Lung (tissue), 12 donors: ENCODE data around the gene AIMP2. TPM values are rescaled to one million over a fixed set of nuclear protein-coding genes. Genes with fewer than 3 reads are reported as not detected.
"Not testable (repeated sequence)": the region's sequence is repeated elsewhere in the genome, so short reads cannot be mapped to it uniquely, and the experiment has no call there.

Source experiments
- ATAC-seq: fragments of 200-7000 bp; cut with Tn5 transposase; one replicate; pipeline ENCODE4 v1.9.1; 2020; ENCODE audit warnings: moderate number of reproducible peaks; ENCODE audit not compliant: insufficient read depth, low FRiP score
- DNase-seq, 3 donors: peaks; one replicate each; pipeline ENCODE4 v3.0.0-alpha.2; 2013 to 2017
- H3K27ac ChIP-seq, 2 donors: one replicate each; pipeline ENCODE4 v1.5.1; 2013; ENCODE audit warnings: mild to moderate bottlenecking in 2 of 2, moderate library complexity in 2 of 2, control low read depth in 1 of 2, inconsistent platforms in 1 of 2, low read depth in 1 of 2, low read length in 1 of 2
- H3K27me3 ChIP-seq, 3 donors: one replicate each; pipeline ENCODE4 v1.5.1; 2013; ENCODE audit warnings: low read length in 2 of 3; ENCODE audit not compliant: control insufficient read depth in 3 of 3, insufficient read depth in 3 of 3
- H3K36me3 ChIP-seq, 4 donors: one replicate each; pipeline ENCODE4 v1.5.1; 2013; ENCODE audit warnings: low read length in 4 of 4, mild to moderate bottlenecking in 1 of 4, moderate library complexity in 1 of 4; ENCODE audit not compliant: control insufficient read depth in 4 of 4, insufficient read depth in 4 of 4
- H3K4me1 ChIP-seq, 5 donors: one replicate each; pipeline ENCODE4 v1.5.1; 2013; ENCODE audit warnings: low read length in 5 of 5, mild to moderate bottlenecking in 2 of 5, moderate library complexity in 1 of 5; ENCODE audit not compliant: control insufficient read depth in 5 of 5, insufficient read depth in 5 of 5
- H3K4me3 ChIP-seq: one replicate; pipeline ENCODE4 v1.5.1; 2013; ENCODE audit warnings: mild to moderate bottlenecking, control low read depth, moderate library complexity
- H3K9ac ChIP-seq, 2 donors: one replicate each; pipeline ENCODE4 v1.5.1; 2013; ENCODE audit warnings: low read length in 2 of 2, control low read depth in 1 of 2; ENCODE audit not compliant: insufficient read depth in 1 of 2
- H3K9me3 ChIP-seq, 4 donors: one replicate each; pipeline ENCODE4 v1.5.1; 2013; ENCODE audit warnings: low read length in 3 of 4, mild to moderate bottlenecking in 1 of 4, moderate library complexity in 1 of 4; ENCODE audit not compliant: control insufficient read depth in 4 of 4, insufficient read depth in 3 of 4
- CTCF ChIP-seq: IDR thresholded peaks from 2 replicates; pipeline ENCODE4 v1.5.1; 2012; ENCODE audit warnings: mild to moderate bottlenecking; ENCODE audit errors: control extremely low read depth, extremely low read depth
- WGBS, 2 donors: extraction: QIAGEN DNeasy Blood & Tissue Kit; methylation state at CpG; one replicate each; pipeline ENCODE4 v1.1.7; 2013; 5-methylcytosine and 5-hydroxymethylcytosine counted together
- polyA plus RNA-seq, 2 donors: library from polyadenylated mRNA; stranded (reverse); fragments of 200-250 nt; gene quantifications; one replicate each; pipeline ENCODE4 v1.2.1, GENCODE V29; 2013
- total RNA-seq, 2 donors: library from RNA; depleted of rRNA in 1 of 2; stranded (reverse); fragments of >200 nt in 1 of 2; gene quantifications; one replicate each; pipeline ENCODE4 v1.2.1, GENCODE V29; 2014 to 2021
- donor health status: control.
- donor health status: control.
- donor health status: Bipolar disorder and iron deficiency.
- donor health status: healthy.
- donor health status: DM: yes; HTN: yes; CAD: no.

The AIMP2 gene
- total and polyA plus RNA-seq, 4 donors, result 18.0 to 44.2 (median 29.8) TPM

- not testable (repeated sequence) for DNase-seq, H3K4me1 ChIP-seq, H3K27me3 ChIP-seq, H3K27ac ChIP-seq, H3K4me3 ChIP-seq, H3K9me3 ChIP-seq, ATAC-seq, H3K9ac ChIP-seq, H3K36me3 ChIP-seq
- whole genome bisulfite sequencing, 2 donors, result 95 to 96% methylated on average over 15 of the region's 15 CpGs
These were observed 22.0 kb upstream of the AIMP2 start for GRCh38 chr7:5987061-5987460.

GRCh38 chr7:5997210-5997808, 11.8 kb upstream of the AIMP2 start:
- H3K4me1 ChIP-seq, result no peaks in the 10 kb centered on the region
- WGBS, 2 donors, result 59 to 68% methylated on average over 10 of the region's 10 CpGs
- peak; percentile 56 to 83 (median 79) for DNase-seq
- no peaks in the 10 kb centered on the region for H3K9me3 ChIP-seq
- H3K9ac ChIP-seq, result no peak overlapping the region
- H3K4me3 ChIP-seq, result no peak overlapping the region
- no peaks in the 10 kb centered on the region for H3K27me3 ChIP-seq
- H3K27ac ChIP-seq, result no peak overlapping the region
- peaks cover 0 to 12% (median 12%) of the 10 kb centered on the region in 4 donors for H3K36me3 ChIP-seq
- peak; percentile 41 for ATAC-seq
- peak; percentile 57 for TF ChIP-seq CTCF

GRCh38 chr7:6007386-6007785, 1.7 kb upstream of the AIMP2 start:
- Histone ChIP-seq H3K9me3 (no peaks in the 10 kb centered on the region), H3K4me1 (peaks cover 0 to 16% (median under 1%) of the 10 kb centered on the region in 5 donors), H3K9ac (no peak overlapping the region), H3K36me3 (peaks cover 0 to 4% (median 2%) of the 10 kb centered on the region in 4 donors), H3K27me3 (no peaks in the 10 kb centered on the region), H3K4me3 (no peak overlapping the region), H3K27ac (no peak overlapping the region)
- no peak for DNase-seq
- ATAC-seq, result no peak
- no peak for TF ChIP-seq CTCF
- 60 to 72% methylated on average over 4 of the region's 4 CpGs for WGBS, 2 donors

GRCh38 chr7:6007835-6008590, 1.1 kb upstream of the AIMP2 start:
- H3K36me3 ChIP-seq, H3K27me3 ChIP-seq, H3K9me3 ChIP-seq, H3K27ac ChIP-seq, DNase-seq, ATAC-seq: not testable (repeated sequence)
- H3K4me3 ChIP-seq, result peak overlapping the region; percentile 45
- WGBS, 2 donors, result 47 to 51% methylated on average over 27 of the region's 27 CpGs
- H3K9ac ChIP-seq, result peak overlapping the region in 1 of 2 donors; percentile 71
- H3K4me1 ChIP-seq, result peaks cover 0 to 16% (median 6%) of the 10 kb centered on the region in 5 donors

- not testable (repeated sequence) for DNase-seq, H3K9me3 ChIP-seq, H3K9ac ChIP-seq, H3K27me3 ChIP-seq, H3K4me3 ChIP-seq, H3K27ac ChIP-seq, H3K36me3 ChIP-seq, ATAC-seq
- peaks cover 0 to 16% (median 6%) of the 10 kb centered on the region in 5 donors for H3K4me1 ChIP-seq
- WGBS, 2 donors, result 92 to 94% methylated on average over 8 of the region's 8 CpGs
These were observed 1.3 kb downstream of the AIMP2 start for GRCh38 chr7:6010370-6010769.
